Body of pancreas (tissue), 4 donors: ENCODE data around the gene ZNF107.

Experiments used
- CTCF ChIP-seq, 7 experiments: fragments of 450-650 bp in 4 of 7; fragments of 200-600 bp in 3 of 7; sonication (generic) in 3 of 7; IDR thresholded peaks; one replicate each; pipeline ENCODE4 v1.5.1; 2016 to 2019; ENCODE audit warnings: antibody characterized with exemption in 7 of 7
- POLR2A ChIP-seq, 3 donors: fragments of 450-650 bp; IDR thresholded peaks; one replicate each; pipeline ENCODE4 v1.6.1; 2016; ENCODE audit warnings: antibody characterized with exemption in 3 of 3, mild to moderate bottlenecking in 2 of 3

GRCh38 chr7:64706625-64707292 is 40.8 kb downstream of the ZNF107 start:
- TF ChIP-seq CTCF (IDR thresholded peaks at IDR 0.05) (no peak), POLR2A (IDR thresholded peaks at IDR 0.05) (no peak)
